ENCODE results near the gene ZBTB48.

The ZBTB48 gene

GRCh38 chr1:6601049-6601922, 21.5 kb downstream of the ZBTB48 start:
- peak; percentile 11 for TF ChIP-seq CTCF (IDR thresholded peaks at IDR 0.05; ENCODE audit: low read depth, low read length, missing control alignments)
- peak overlapping the region; percentile 89 for H3K4me3 ChIP-seq (ENCODE audit: low read depth, low read length)
- DNase-seq (ENCODE audit: low read depth): peak; percentile 80
- in situ Hi-C loops (cut with HindIII; ENCODE audit: low sequenced_read_pairs): no loop called here

GRCh38 chr1:6601923-6602668, 22.3 kb downstream of the ZBTB48 start:
- no peak for TF ChIP-seq CTCF (IDR thresholded peaks at IDR 0.05; ENCODE audit: low read depth, low read length, missing control alignments)
- in situ Hi-C loops (cut with HindIII; ENCODE audit: low sequenced_read_pairs): no loop called here
- H3K4me3 ChIP-seq (ENCODE audit: low read depth, low read length): peak overlapping the region; percentile 89
- DNase-seq (ENCODE audit: low read depth): no peak

- H3K4me3 ChIP-seq (ENCODE audit: low read depth, low read length): peak within 1 kb of the TSS; percentile 89
- peak; percentile 33 for DNase-seq (ENCODE audit: low read depth)
- in situ Hi-C loops (cut with HindIII; ENCODE audit: low sequenced_read_pairs): no loop called here
- no peak for TF ChIP-seq CTCF (IDR thresholded peaks at IDR 0.05; ENCODE audit: low read depth, low read length, missing control alignments)
These were observed 23.0 kb downstream of the ZBTB48 start, which contains the start of gene KLHL21 for GRCh38 chr1:6602669-6603237. Gene KLHL21, minus strand, starts transcription at chr1:6602869. Its CDS starts 52 bp downstream, at chr1:6602817.

GRCh38 chr1:6603238-6603914, 23.6 kb downstream of the ZBTB48 start:
- no peak for TF ChIP-seq CTCF (IDR thresholded peaks at IDR 0.05; ENCODE audit: low read depth, low read length, missing control alignments)
- H3K4me3 ChIP-seq (ENCODE audit: low read depth, low read length): peak overlapping the region; percentile 89
- in situ Hi-C loops (cut with HindIII; ENCODE audit: low sequenced_read_pairs): no loop called here
- peak; percentile 62 for DNase-seq (ENCODE audit: low read depth)

GRCh38 chr1:6603915-6604558, 24.2 kb downstream of the ZBTB48 start:
- no peak overlapping the region for H3K4me3 ChIP-seq (ENCODE audit: low read depth, low read length)
- no peak for TF ChIP-seq CTCF (IDR thresholded peaks at IDR 0.05; ENCODE audit: low read depth, low read length, missing control alignments)
- DNase-seq (ENCODE audit: low read depth): peak; percentile 50
- in situ Hi-C loops (cut with HindIII; ENCODE audit: low sequenced_read_pairs): no loop called here
